Measurements from ENCODE around the gene EPS8L2. TPM values are rescaled to one million over a fixed set of nuclear protein-coding genes. Genes with fewer than 3 reads are reported as not detected.

Gene EPS8L2
- total RNA-seq = 10 to 100 TPM; 26.3 to 30.6 TPM

DNA sequence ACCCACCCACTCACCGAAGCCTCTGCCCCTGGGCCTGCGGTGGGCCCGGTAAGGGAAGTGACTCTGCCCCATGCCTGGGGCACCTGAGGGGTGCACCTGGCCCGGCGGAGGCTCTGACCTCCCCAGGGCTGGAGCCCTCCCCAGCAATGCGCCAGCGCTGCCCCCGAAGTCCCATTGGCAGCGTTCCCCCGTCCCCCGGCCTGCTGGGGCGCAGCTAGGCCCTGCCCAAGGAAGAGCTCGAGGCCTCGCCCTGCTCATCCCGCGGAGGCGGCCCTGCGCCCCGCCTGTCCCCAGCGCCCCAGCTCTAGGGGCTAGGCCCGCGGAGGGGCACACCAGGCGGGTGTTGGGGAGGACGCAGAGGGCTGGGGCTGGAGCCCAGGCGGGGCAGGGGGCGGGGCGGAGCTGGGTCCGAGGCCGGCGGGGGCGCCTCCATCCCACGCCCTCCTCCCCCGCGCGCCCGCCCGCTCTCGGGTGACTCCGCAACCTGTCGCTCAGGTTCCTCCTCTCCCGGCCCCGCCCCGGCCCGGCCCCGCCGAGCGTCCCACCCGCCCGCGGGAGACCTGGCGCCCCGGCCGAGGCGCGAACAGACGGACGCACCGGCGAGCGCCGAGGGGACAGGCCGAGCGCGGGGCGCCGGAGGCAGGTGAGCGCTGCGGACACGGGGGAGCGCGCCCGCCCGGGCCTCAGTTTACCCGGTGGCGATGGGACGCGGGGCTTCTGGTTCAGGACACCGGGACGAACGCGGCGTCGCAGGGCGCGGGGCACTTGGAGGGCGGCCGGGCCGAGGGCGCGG lies at the start of gene EPS8L2:
EPS8L2 (plus strand) TSS at position 586 of the 793 bp plus-strand sequence. CDS start 3,177 bp downstream, outside the sequence.

DNA sequence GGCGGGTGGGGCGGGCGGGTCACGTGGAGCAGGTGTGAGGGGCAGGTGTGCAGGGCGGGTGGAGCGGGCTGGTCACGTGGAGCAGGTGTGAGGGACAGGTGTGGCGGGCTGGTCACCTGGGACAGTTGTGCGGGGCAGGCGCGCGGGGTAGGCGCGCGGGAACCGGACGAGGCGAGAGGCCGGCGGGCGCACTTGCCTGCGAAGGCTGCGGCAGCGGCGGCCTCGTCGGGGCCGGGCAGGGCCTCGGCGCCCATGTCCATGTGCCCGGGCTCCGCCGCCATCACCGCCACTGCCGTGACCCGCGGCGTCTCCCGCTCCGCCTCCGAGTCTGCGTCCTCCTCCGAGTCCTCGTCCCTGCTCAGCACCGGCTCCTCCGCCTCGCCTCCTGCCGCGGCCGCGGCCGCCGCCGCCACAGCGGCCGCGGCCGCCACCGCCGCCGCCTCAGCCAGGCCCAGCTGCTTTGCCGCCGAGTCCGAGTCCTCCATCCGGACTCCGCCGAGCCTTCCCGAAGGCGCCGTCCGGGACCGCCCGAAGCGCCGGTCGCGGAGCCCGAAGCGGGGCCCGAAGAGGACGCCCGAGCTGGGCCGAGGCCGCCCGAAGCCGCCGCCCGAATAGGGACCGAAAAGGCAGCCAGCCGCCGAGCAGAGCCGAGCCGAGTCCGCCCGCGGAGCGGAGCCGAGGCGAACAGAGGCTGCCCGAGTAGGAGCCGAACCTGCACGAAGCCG lies 11.3 kb upstream of the EPS8L2 start, which contains the start of gene DEAF1:
DEAF1 (minus strand) TSS at position 660 of the 725 bp plus-strand sequence; CDS start at position 485, 175 bp downstream.

DNA sequence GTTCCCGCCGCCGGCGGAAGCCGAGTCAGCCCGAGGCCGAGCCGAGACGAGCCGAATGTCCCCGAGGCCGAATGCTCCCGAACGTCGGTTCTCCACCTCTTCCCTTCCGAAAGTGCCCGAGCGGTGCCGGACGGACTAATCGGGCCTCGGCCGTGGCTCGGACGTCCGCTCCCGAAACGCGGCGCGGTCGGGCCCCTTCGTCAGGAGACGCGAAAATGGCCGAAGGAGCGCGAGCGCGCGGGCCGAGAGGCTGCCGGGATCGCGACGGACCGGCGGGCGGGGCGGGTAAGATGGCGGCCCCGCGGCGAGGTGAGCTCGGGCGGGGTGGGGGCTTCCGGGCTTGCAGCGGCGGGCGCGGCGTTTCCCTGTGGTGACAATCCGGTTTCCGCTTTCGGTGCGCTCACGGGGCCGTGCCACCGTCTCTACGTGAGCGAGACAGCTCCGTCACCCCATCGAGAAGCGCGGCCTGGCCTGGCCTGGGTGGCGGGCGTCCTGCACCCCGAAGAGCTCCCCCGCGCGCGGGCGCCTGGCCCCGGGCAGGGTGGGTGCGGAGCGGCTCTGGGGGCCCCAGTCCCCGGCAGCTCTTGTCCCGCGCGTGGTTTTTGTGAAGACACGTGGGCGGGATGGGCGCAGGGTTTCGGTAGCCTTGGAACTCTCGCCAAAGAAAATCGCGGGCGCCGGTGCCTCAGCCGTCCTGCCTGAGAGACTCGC lies 10.3 kb upstream of the EPS8L2 start, which contains the start of gene TMEM80:
TMEM80 (plus strand) TSS at position 279 of the 711 bp plus-strand sequence; CDS start at position 291, 12 bp downstream.

DNA sequence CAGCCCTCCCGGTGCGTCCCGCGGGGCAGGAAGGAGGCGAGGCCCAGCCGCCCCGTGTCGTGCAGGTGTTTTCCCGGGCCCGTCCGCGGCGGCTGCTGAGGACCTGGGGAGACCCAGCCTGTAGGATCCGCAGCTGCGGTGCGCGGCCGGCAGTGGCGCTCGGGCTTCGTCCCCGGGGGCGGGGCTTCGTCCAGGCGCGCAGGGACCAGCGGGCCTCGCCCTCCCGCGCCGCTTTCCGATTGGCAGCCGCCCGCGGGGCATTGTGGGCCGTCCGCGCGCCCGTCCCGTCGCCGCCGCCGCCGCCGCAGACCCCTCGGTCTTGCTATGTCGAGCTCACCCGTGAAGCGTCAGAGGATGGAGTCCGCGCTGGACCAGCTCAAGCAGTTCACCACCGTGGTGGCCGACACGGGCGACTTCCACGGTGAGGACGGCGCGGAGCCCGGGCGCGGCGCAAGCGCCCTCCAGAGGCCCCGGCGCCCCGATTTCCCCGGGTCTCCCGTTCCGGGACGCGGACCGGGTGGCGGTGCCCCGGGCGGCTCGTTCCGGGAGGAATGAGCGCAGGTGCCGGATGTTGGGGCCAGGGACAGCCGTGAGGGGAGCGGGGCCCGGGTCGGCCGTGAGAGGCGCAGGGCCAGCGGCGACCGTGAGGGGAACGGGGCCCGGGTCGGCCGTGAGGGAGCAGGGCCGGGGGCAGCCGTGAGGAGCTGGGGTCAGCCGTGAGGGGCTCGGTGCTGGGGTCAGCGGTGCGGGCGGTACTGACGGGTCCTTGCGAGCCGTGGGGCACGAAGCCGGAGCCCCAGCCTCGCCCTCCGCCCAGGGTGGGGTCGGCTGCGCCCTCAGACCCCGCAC lies 41.4 kb downstream of the EPS8L2 start, which contains the start of gene TALDO1:
TALDO1 (plus strand) TSS at position 307 of the 849 bp plus-strand sequence; CDS start at position 325, 18 bp downstream.

Other genes with a start within 250 kb of the EPS8L2 start
- gene RNH1, start 199.0 kb upstream of the EPS8L2 start, total RNA-seq = 100 to 1,000 TPM; 203 to 262 TPM
- gene HRAS, start 170.7 kb upstream of the EPS8L2 start, total RNA-seq = 10 to 100 TPM; 29.6 to 64.6 TPM
- under 1 TPM; under 0.01 to 0.33 TPM for gene LRRC56, start 168.7 kb upstream of the EPS8L2 start, total RNA-seq
- 1 to 10 TPM in 1 of 2 donors, under 1 TPM in 1; 0.67 to 1.4 TPM for gene LMNTD2, start 145.5 kb upstream of the EPS8L2 start, total RNA-seq
- gene RASSF7, start 145.3 kb upstream of the EPS8L2 start, total RNA-seq = 1 to 10 TPM; 2.1 to 7.3 TPM
- gene PHRF1, start 129.8 kb upstream of the EPS8L2 start, total RNA-seq = 10 to 100 TPM; 21.7 to 32.3 TPM
- gene IRF7, start 90.3 kb upstream of the EPS8L2 start, total RNA-seq = 100 to 1,000 TPM; 148 to 177 TPM
- gene CDHR5, start 81.3 kb upstream of the EPS8L2 start, total RNA-seq = not detected
- gene SCT, start 79.0 kb upstream of the EPS8L2 start, total RNA-seq = not detected
- not detected for gene DRD4, start 69.0 kb upstream of the EPS8L2 start, total RNA-seq
- 10 to 100 TPM; 39.3 to 53.7 TPM for gene DEAF1, start 11.0 kb upstream of the EPS8L2 start, total RNA-seq
- gene TMEM80, start 10.4 kb upstream of the EPS8L2 start, total RNA-seq = 10 to 100 TPM in 1 of 2 donors, 1 to 10 TPM in 1; 7.0 to 15.1 TPM
- 100 to 1,000 TPM; 249 to 377 TPM for gene TALDO1, start 41.2 kb downstream of the EPS8L2 start, total RNA-seq
- gene GATD1, start 71.3 kb downstream of the EPS8L2 start, total RNA-seq = 10 to 100 TPM; 34.0 to 42.0 TPM
- gene CEND1, start 83.9 kb downstream of the EPS8L2 start, total RNA-seq = not detected
- 10 to 100 TPM in 1 of 2 donors, 1 to 10 TPM in 1; 8.6 to 24.3 TPM for gene SLC25A22, start 92.0 kb downstream of the EPS8L2 start, total RNA-seq
- gene PIDD1, start 99.0 kb downstream of the EPS8L2 start, total RNA-seq = 1 to 10 TPM; 5.9 to 7.3 TPM
- gene RPLP2, start 103.7 kb downstream of the EPS8L2 start, total RNA-seq = 100 to 1,000 TPM; 243 to 415 TPM
- gene PNPLA2, start 112.7 kb downstream of the EPS8L2 start, total RNA-seq = 10 to 100 TPM; 20.0 to 21.0 TPM
- under 1 TPM in 1 of 2 donors, not detected in 1; 0.67 TPM for gene CRACR2B, start 121.7 kb downstream of the EPS8L2 start, total RNA-seq
- gene CD151, start 126.7 kb downstream of the EPS8L2 start, total RNA-seq = 100 to 1,000 TPM; 125 to 137 TPM
- gene POLR2L, start 136.3 kb downstream of the EPS8L2 start, total RNA-seq = 100 to 1,000 TPM in 1 of 2 donors, 10 to 100 TPM in 1; 76.7 to 109 TPM
- gene TSPAN4, start 136.6 kb downstream of the EPS8L2 start, total RNA-seq = 100 to 1,000 TPM; 119 to 179 TPM
- gene CHID1, start 204.6 kb downstream of the EPS8L2 start, total RNA-seq = 10 to 100 TPM; 20.6 to 39.3 TPM
- 10 to 100 TPM; 31.3 to 37.2 TPM for gene AP2A2, start 219.6 kb downstream of the EPS8L2 start, total RNA-seq